IMR-90 (cell line): ENCODE results near the gene PSAP.

ENCODE experiments used
- CEBPB ChIP-seq: IDR thresholded peaks from 2 replicates; pipeline ENCODE4 v1.6.1; 2012; ENCODE audit warnings: low read depth, low read length, improper control_type of control experiment
- TF ChIP-seq, protein P1 (sequence below): conservative IDR thresholded peaks from 2 replicates; pipeline ENCODE4 v1.5.1; 2012; ENCODE audit warnings: mild to moderate bottlenecking, low read depth, low read length, improper control_type of control experiment

- TF ChIP-seq, protein P1, sequence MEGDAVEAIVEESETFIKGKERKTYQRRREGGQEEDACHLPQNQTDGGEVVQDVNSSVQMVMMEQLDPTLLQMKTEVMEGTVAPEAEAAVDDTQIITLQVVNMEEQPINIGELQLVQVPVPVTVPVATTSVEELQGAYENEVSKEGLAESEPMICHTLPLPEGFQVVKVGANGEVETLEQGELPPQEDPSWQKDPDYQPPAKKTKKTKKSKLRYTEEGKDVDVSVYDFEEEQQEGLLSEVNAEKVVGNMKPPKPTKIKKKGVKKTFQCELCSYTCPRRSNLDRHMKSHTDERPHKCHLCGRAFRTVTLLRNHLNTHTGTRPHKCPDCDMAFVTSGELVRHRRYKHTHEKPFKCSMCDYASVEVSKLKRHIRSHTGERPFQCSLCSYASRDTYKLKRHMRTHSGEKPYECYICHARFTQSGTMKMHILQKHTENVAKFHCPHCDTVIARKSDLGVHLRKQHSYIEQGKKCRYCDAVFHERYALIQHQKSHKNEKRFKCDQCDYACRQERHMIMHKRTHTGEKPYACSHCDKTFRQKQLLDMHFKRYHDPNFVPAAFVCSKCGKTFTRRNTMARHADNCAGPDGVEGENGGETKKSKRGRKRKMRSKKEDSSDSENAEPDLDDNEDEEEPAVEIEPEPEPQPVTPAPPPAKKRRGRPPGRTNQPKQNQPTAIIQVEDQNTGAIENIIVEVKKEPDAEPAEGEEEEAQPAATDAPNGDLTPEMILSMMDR, result no peak
- no peak for TF ChIP-seq CEBPB
These were observed 19.2 kb downstream of the PSAP start for GRCh38 chr10:71831646-71832552.
